GM19395 (cell line): ENCODE results near the gene ZNF217.
"Not testable (repeated sequence)": the region's sequence is repeated elsewhere in the genome, so short reads cannot be mapped to it uniquely, and the experiment has no call there.

ENCODE experiments used
- ATAC-seq: cut with Tn5 transposase; IDR thresholded peaks from one replicate; pipeline ENCODE4 v1.9.1; 2021; ENCODE audit warnings: mild to moderate bottlenecking, moderate library complexity; ENCODE audit not compliant: unreplicated experiment

The ZNF217 gene

GRCh38 chr20:53584550-53584913, 9.1 kb downstream of the ZNF217 start:
- ATAC-seq, result not testable (repeated sequence)

- ATAC-seq, result not testable (repeated sequence)
These were observed 9.7 kb downstream of the ZNF217 start for GRCh38 chr20:53583660-53584549.

- no peak for ATAC-seq
These were observed 10.9 kb downstream of the ZNF217 start for GRCh38 chr20:53582574-53583351.

GRCh38 chr20:53582251-53582570, 11.4 kb downstream of the ZNF217 start:
- no peak for ATAC-seq

GRCh38 chr20:53581444-53582250, 12.0 kb downstream of the ZNF217 start:
- peak; percentile 35 for ATAC-seq

- no peak for ATAC-seq
These were observed 13.1 kb downstream of the ZNF217 start for GRCh38 chr20:53580376-53581111.

GRCh38 chr20:53579581-53580375, 13.9 kb downstream of the ZNF217 start:
- no peak for ATAC-seq

GRCh38 chr20:53579266-53579580, 14.4 kb downstream of the ZNF217 start:
- ATAC-seq, result no peak

GRCh38 chr20:53578492-53579222, 15.0 kb downstream of the ZNF217 start:
- peak; percentile 58 for ATAC-seq

- ATAC-seq, result no peak
These were observed 16.9 kb downstream of the ZNF217 start for GRCh38 chr20:53576586-53577318.

GRCh38 chr20:53576195-53576580, 17.5 kb downstream of the ZNF217 start:
- ATAC-seq, result no peak

- no peak for ATAC-seq
These were observed 18.0 kb downstream of the ZNF217 start for GRCh38 chr20:53575481-53576194.

- no peak for ATAC-seq
These were observed 18.8 kb downstream of the ZNF217 start for GRCh38 chr20:53574819-53575218.

GRCh38 chr20:53574259-53574789, 19.3 kb downstream of the ZNF217 start:
- no peak for ATAC-seq

GRCh38 chr20:53571555-53572286, 21.9 kb downstream of the ZNF217 start:
- ATAC-seq, result no peak

GRCh38 chr20:53570446-53571276, 23.0 kb downstream of the ZNF217 start:
- ATAC-seq, result no peak
